ENCODE data around the gene DRAXIN.

- no peak for TF ChIP-seq REST (IDR thresholded peaks at IDR 0.05; ENCODE audit: insufficient replicate concordance, low read depth)
- TF ChIP-seq CTCF (IDR thresholded peaks at IDR 0.05; ENCODE audit: insufficient read depth, low read length) = no peak
- no peak for TF ChIP-seq POLR2AphosphoS5 (IDR thresholded peaks at IDR 0.05; ENCODE audit: low read depth)
These were observed 57.0 kb downstream of the DRAXIN start for GRCh38 chr1:11748294-11749202.
